Natural killer cell (primary cell): ENCODE results near the gene PTCD2. TPM values are rescaled to one million over a fixed set of nuclear protein-coding genes. Genes with fewer than 3 reads are reported as not detected.

Source experiments
- ATAC-seq, 3 donors: fragments of 150-1000 bp in 2 of 3; fragments of 200-7000 bp in 1 of 3; cut with Tn5 transposase; 1 replicate in 1 of 3; 2 replicates in 2 of 3; pipeline ENCODE4 v1.10.0; 2021; ENCODE audit warnings: mild to moderate bottlenecking in 2 of 3, moderate library complexity in 2 of 3
- DNase-seq, 2 donors: peaks; one replicate each; pipeline versions ENCODE4 v3.0.0 to v3.0.0-alpha.2; 2013 to 2021; ENCODE audit warnings: mixed read lengths in 1 of 2
- H3K27ac ChIP-seq: one replicate; pipeline ENCODE4 v1.5.1; 2013; ENCODE audit warnings: mild to moderate bottlenecking, low read length
- H3K27me3 ChIP-seq: one replicate; pipeline ENCODE4 v1.6.1; 2013; ENCODE audit warnings: low read length; ENCODE audit not compliant: control insufficient read depth, insufficient read depth
- H3K36me3 ChIP-seq: one replicate; pipeline ENCODE4 v1.6.1; 2013; ENCODE audit warnings: low read length; ENCODE audit not compliant: control insufficient read depth, insufficient read depth
- H3K4me1 ChIP-seq: one replicate; pipeline ENCODE4 v1.6.1; 2013; ENCODE audit warnings: low read length; ENCODE audit not compliant: control insufficient read depth, insufficient read depth
- H3K4me3 ChIP-seq: one replicate; pipeline ENCODE4 v1.5.1; 2013; ENCODE audit warnings: low read length
- H3K9me3 ChIP-seq: one replicate; pipeline ENCODE4 v1.6.1; 2013; ENCODE audit warnings: low read length; ENCODE audit not compliant: control insufficient read depth, insufficient read depth
- H3K27ac Mint-ChIP-seq, 2 donors: one replicate each; pipeline ENCODE4 v1.8.0; 2022; ENCODE audit warnings: mild to moderate bottlenecking in 2 of 2, mixed read lengths in 2 of 2, moderate library complexity in 1 of 2
- H3K27me3 Mint-ChIP-seq, 2 donors: one replicate each; pipeline ENCODE4 v1.8.0; 2022; ENCODE audit warnings: low read depth in 2 of 2, mixed read lengths in 2 of 2
- H3K36me3 Mint-ChIP-seq: one replicate; pipeline ENCODE4 v1.8.0; 2022; ENCODE audit warnings: mixed read lengths
- H3K4me1 Mint-ChIP-seq, 2 donors: one replicate each; pipeline ENCODE4 v1.8.0; 2022; ENCODE audit warnings: mixed read lengths in 2 of 2
- H3K4me3 Mint-ChIP-seq: one replicate; pipeline ENCODE4 v1.8.0; 2022; ENCODE audit warnings: mild to moderate bottlenecking, moderate library complexity, mixed read lengths
- H3K9me3 Mint-ChIP-seq, 2 donors: one replicate each; pipeline ENCODE4 v1.8.0; 2022; ENCODE audit warnings: mixed read lengths in 2 of 2
- CTCF ChIP-seq: fragments of 200-600 bp; IDR thresholded peaks from one replicate; pipeline ENCODE4 v1.8.0; 2022; ENCODE audit warnings: antibody characterized with exemption
- WGBS: methylation state at CpG from one replicate; pipeline ENCODE4 v1.1.7; 2013; ENCODE audit warnings: missing lambda C conversion rate; ENCODE audit not compliant: insufficient coverage; 5-methylcytosine and 5-hydroxymethylcytosine counted together
- intact Hi-C: fragments of 100-400 bp; cut with micrococcal nuclease; formaldehyde crosslinking; loops from one replicate; pipeline ENCODE4 v1.14.2; 2022
- total RNA-seq, 4 donors: library from RNA; stranded (reverse); fragments of 120-200 nt in 1 of 4; gene quantifications; one replicate each; pipeline versions ENCODE4 v1.2.3 to v1.2.4, GENCODE V29; 2013 to 2022

PTCD2 gene
- total RNA-seq, 3 donors from 2014 or later (not counting 1 experiment from before 2014, with no cell fraction given) = 4.9 to 5.9 (median 5.0) TPM

GRCh38 chr5:72324189-72324825 is 4.1 kb downstream of the PTCD2 start:
- H3K27me3 ChIP-seq = no peaks in the 10 kb centered on the region
- H3K4me3 ChIP-seq = no peak overlapping the region
- no peak overlapping the region for H3K27ac ChIP-seq
- intact Hi-C loops = no loop called here
- Mint-ChIP-seq H3K36me3 (peaks cover 28% of the 10 kb centered on the region), H3K4me3 (no peak overlapping the region), H3K4me1 (peaks cover 6 to 18% of the 10 kb centered on the region in 2 donors), H3K27ac (no peak overlapping the region), H3K27me3 (no peaks in the 10 kb centered on the region), H3K9me3 (no peaks in the 10 kb centered on the region)
- no peak for TF ChIP-seq CTCF
- WGBS = 87% methylated on average over 4 of the region's 5 CpGs
- no peaks in the 10 kb centered on the region for H3K9me3 ChIP-seq
- ATAC-seq (no peak), DNase-seq (no peak)
- H3K36me3 ChIP-seq = peaks cover 25% of the 10 kb centered on the region
- H3K4me1 ChIP-seq = peaks cover 11% of the 10 kb centered on the region

GRCh38 chr5:72325566-72326305 is 5.6 kb downstream of the PTCD2 start:
- Histone ChIP-seq H3K27ac (no peak overlapping the region), H3K4me1 (peaks cover 3% of the 10 kb centered on the region), H3K27me3 (no peaks in the 10 kb centered on the region), H3K36me3 (peaks cover 30% of the 10 kb centered on the region), H3K4me3 (no peak overlapping the region), H3K9me3 (no peaks in the 10 kb centered on the region)
- Mint-ChIP-seq H3K4me3 (no peak overlapping the region), H3K9me3 (no peaks in the 10 kb centered on the region), H3K4me1 (peaks cover 0 to 12% of the 10 kb centered on the region in 2 donors), H3K27ac (no peak overlapping the region), H3K27me3 (no peaks in the 10 kb centered on the region), H3K36me3 (peaks cover 28% of the 10 kb centered on the region)
- WGBS = 96% methylated on average over 4 of the region's 4 CpGs
- intact Hi-C loops = no loop called here
- ATAC-seq = no peak
- DNase-seq = no peak
- TF ChIP-seq CTCF = no peak

GRCh38 chr5:72326306-72326649 is 6.1 kb downstream of the PTCD2 start:
- no peak overlapping the region for H3K4me3 Mint-ChIP-seq
- WGBS = 86% methylated on average over 2 of the region's 2 CpGs
- Histone ChIP-seq H3K4me1 (no peaks in the 10 kb centered on the region), H3K27me3 (no peaks in the 10 kb centered on the region), H3K36me3 (peaks cover 31% of the 10 kb centered on the region), H3K9me3 (no peaks in the 10 kb centered on the region), H3K27ac (no peak overlapping the region), H3K4me3 (no peak overlapping the region)
- no peak for TF ChIP-seq CTCF
- no peaks in the 10 kb centered on the region for H3K27me3 Mint-ChIP-seq
- H3K4me1 Mint-ChIP-seq = peaks cover 0 to 8% of the 10 kb centered on the region in 2 donors
- DNase-seq (no peak), ATAC-seq (no peak)
- no peaks in the 10 kb centered on the region for H3K9me3 Mint-ChIP-seq
- H3K36me3 Mint-ChIP-seq = peaks cover 28% of the 10 kb centered on the region
- H3K27ac Mint-ChIP-seq = no peak overlapping the region
- intact Hi-C loops = no loop called here
